Measurements from ENCODE around the gene NDUFAF2.

- TF ChIP-seq, protein P1, sequence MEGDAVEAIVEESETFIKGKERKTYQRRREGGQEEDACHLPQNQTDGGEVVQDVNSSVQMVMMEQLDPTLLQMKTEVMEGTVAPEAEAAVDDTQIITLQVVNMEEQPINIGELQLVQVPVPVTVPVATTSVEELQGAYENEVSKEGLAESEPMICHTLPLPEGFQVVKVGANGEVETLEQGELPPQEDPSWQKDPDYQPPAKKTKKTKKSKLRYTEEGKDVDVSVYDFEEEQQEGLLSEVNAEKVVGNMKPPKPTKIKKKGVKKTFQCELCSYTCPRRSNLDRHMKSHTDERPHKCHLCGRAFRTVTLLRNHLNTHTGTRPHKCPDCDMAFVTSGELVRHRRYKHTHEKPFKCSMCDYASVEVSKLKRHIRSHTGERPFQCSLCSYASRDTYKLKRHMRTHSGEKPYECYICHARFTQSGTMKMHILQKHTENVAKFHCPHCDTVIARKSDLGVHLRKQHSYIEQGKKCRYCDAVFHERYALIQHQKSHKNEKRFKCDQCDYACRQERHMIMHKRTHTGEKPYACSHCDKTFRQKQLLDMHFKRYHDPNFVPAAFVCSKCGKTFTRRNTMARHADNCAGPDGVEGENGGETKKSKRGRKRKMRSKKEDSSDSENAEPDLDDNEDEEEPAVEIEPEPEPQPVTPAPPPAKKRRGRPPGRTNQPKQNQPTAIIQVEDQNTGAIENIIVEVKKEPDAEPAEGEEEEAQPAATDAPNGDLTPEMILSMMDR (IDR thresholded peaks at IDR 0.05; ENCODE audit: poor library complexity): no peak
- no peak for TF ChIP-seq EZH2 (IDR thresholded peaks at IDR 0.05; ENCODE audit: borderline replicate concordance)
Measured at GRCh38 chr5:61182449-61182848, 237.4 kb downstream of the NDUFAF2 start.
